K562 (cell line): ENCODE measurements around the gene DCST1. TPM values are rescaled to one million over a fixed set of nuclear protein-coding genes. Genes with fewer than 3 reads are reported as not detected.

Source experiments
- CSDE1 ChIP-seq, 2 experiments: fragments of 450-650 bp; IDR thresholded peaks; 2 replicates each; pipeline ENCODE4 v1.6.1; 2016; ENCODE audit warnings: mild to moderate bottlenecking in 1 of 2
- HNRNPK ChIP-seq: fragments of 200-400 bp; formaldehyde crosslinking; IDR thresholded peaks from one replicate; pipeline ENCODE4 v1.6.1; 2018; ENCODE audit warnings: mild to moderate bottlenecking, low read depth, low read length; ENCODE audit not compliant: poor library complexity, severe bottlenecking
- KLF13 ChIP-seq: fragments of 450-650 bp; IDR thresholded peaks from 2 replicates; pipeline ENCODE4 v1.6.1; 2016; ENCODE audit warnings: missing genetic modification characterization, low read depth, mild to moderate bottlenecking, missing compliant biosample characterization, moderate library complexity, borderline replicate concordance
- NFIX ChIP-seq: fragments of 250-450 bp; sonication (Bioruptor Pico); IDR thresholded peaks from 2 replicates; pipeline ENCODE4 v1.4.0; 2020; ENCODE audit warnings: low read depth, mild to moderate bottlenecking, moderate library complexity
- NFYB ChIP-seq: IDR thresholded peaks from 2 replicates; pipeline ENCODE4 v1.6.1; 2011; ENCODE audit warnings: mild to moderate bottlenecking, moderate library complexity; ENCODE audit not compliant: insufficient read length; ENCODE audit errors: extremely low read depth
- NR2C2 ChIP-seq, 2 experiments: fragments of 200-800 bp in 1 of 2; sonication (Bioruptor generic) in 1 of 2; sonication (generic) in 1 of 2; formaldehyde crosslinking in 1 of 2; IDR thresholded peaks; 2 replicates each; pipeline versions ENCODE4 v1.6.1 to v1.8.0; 2016 to 2022; ENCODE audit warnings: mild to moderate bottlenecking in 1 of 2, missing compliant biosample characterization in 1 of 2, missing genetic modification characterization in 1 of 2, missing genetic modification reagents in 1 of 2
- NRF1 ChIP-seq, 2 experiments: fragments of 450-650 bp; IDR thresholded peaks in 1 of 2; conservative IDR thresholded peaks in 1 of 2; 2 replicates each; pipeline ENCODE4 v1.6.1; 2014; ENCODE audit warnings: mild to moderate bottlenecking in 2 of 2
- SRSF3 ChIP-seq: fragments of 200-400 bp; formaldehyde crosslinking; IDR thresholded peaks from 2 replicates; pipeline ENCODE4 v1.6.1; 2016; ENCODE audit warnings: mild to moderate bottlenecking, low read length, moderate library complexity; ENCODE audit not compliant: insufficient read depth
- TCFL5 ChIP-seq: fragments of 250-450 bp; sonication (Bioruptor Pico); conservative IDR thresholded peaks from 2 replicates; pipeline ENCODE4 v1.6.1; 2021; ENCODE audit warnings: mild to moderate bottlenecking, moderate library complexity, matching md5 sums
- ZNF124 ChIP-seq: sonication (generic); formaldehyde crosslinking; IDR thresholded peaks from 2 replicates; pipeline ENCODE4 v1.8.1; 2022; ENCODE audit warnings: missing genetic modification reagents
- ZNF224 ChIP-seq: sonication (generic); formaldehyde crosslinking; IDR thresholded peaks from 2 replicates; pipeline ENCODE4 v1.8.0; 2022; ENCODE audit warnings: mild to moderate bottlenecking, missing genetic modification reagents
- ZNF3 ChIP-seq: fragments of 250-450 bp; sonication (Bioruptor Pico); IDR thresholded peaks from 2 replicates; pipeline ENCODE4 v1.5.0; 2021; ENCODE audit warnings: mild to moderate bottlenecking, moderate library complexity
- ZNF311 ChIP-seq: fragments of 250-450 bp; sonication (Bioruptor Pico); IDR thresholded peaks from 2 replicates; pipeline ENCODE4 v1.4.0; 2020; ENCODE audit warnings: mild to moderate bottlenecking, moderate library complexity
- ZNF584 ChIP-seq: fragments of 200-800 bp; sonication (Bioruptor generic); IDR thresholded peaks from 2 replicates; pipeline ENCODE4 v1.6.1; 2016; ENCODE audit warnings: low read depth, mild to moderate bottlenecking, missing genetic modification characterization, missing compliant biosample characterization
- ZNF830 ChIP-seq: fragments of 250-450 bp; sonication (Bioruptor Pico); IDR thresholded peaks from 2 replicates; pipeline ENCODE4 v1.5.0; 2021; ENCODE audit warnings: mild to moderate bottlenecking
- polyA plus RNA-seq, 8 experiments: library from polyadenylated mRNA; depleted of rRNA in 4 of 8; stranded (reverse) in 5 of 8; unstranded in 3 of 8; fragments of >200 nt; fragmentation: Nextera tagmentation in 2 of 8; fragmentation: Illumina TruSeq in 1 of 8; extraction: Ambion mirVana in 2 of 8; extraction: Trizol in 1 of 8; gene quantifications; 2 replicates each; pipeline versions ENCODE4 v1.2.1 to v1.2.3, GENCODE V29; 2011 to 2014; ENCODE audit warnings: inconsistent platforms in 1 of 8, missing spikeins in 1 of 8
- total RNA-seq, 7 experiments: library from RNA; depleted of rRNA in 6 of 7; stranded (reverse); fragments of >200 nt in 6 of 7; fragmentation: Illumina TruSeq in 2 of 7; extraction: Trizol in 2 of 7; gene quantifications; 2 replicates each; pipeline versions ENCODE4 v1.2.1 to v1.2.3, GENCODE V29; 2011 to 2021; ENCODE audit warnings: low replicate concordance in 1 of 7
- TF ChIP-seq, protein P1 (sequence below), 2 experiments: fragments of 150-350 bp in 1 of 2; IDR thresholded peaks; 2 replicates each; pipeline ENCODE4 v1.6.1; 2012 to 2016; ENCODE audit warnings: low read depth in 2 of 2, low read length in 2 of 2, mild to moderate bottlenecking in 1 of 2, moderate library complexity in 1 of 2
- TF ChIP-seq, protein P2 (sequence below): sonication (generic); formaldehyde crosslinking; IDR thresholded peaks from 2 replicates; pipeline ENCODE4 v1.4.0; 2020; ENCODE audit warnings: mild to moderate bottlenecking, missing genetic modification reagents
- TF ChIP-seq, protein P3 (sequence below), 2 experiments: fragments of 200-800 bp in 1 of 2; sonication (Bioruptor generic) in 1 of 2; sonication (generic) in 1 of 2; formaldehyde crosslinking in 1 of 2; IDR thresholded peaks in 1 of 2; conservative IDR thresholded peaks in 1 of 2; 2 replicates each; pipeline versions ENCODE4 v1.5.0 to v1.6.1; 2016 to 2020; ENCODE audit warnings: missing compliant biosample characterization in 1 of 2, missing genetic modification characterization in 1 of 2, missing genetic modification reagents in 1 of 2

Gene DCST1
- total and polyA plus RNA-seq, 9 of the 15 experiments (the other 6 are each of a cell fraction or from before 2014, with no cell fraction given) = not detected

DNA sequence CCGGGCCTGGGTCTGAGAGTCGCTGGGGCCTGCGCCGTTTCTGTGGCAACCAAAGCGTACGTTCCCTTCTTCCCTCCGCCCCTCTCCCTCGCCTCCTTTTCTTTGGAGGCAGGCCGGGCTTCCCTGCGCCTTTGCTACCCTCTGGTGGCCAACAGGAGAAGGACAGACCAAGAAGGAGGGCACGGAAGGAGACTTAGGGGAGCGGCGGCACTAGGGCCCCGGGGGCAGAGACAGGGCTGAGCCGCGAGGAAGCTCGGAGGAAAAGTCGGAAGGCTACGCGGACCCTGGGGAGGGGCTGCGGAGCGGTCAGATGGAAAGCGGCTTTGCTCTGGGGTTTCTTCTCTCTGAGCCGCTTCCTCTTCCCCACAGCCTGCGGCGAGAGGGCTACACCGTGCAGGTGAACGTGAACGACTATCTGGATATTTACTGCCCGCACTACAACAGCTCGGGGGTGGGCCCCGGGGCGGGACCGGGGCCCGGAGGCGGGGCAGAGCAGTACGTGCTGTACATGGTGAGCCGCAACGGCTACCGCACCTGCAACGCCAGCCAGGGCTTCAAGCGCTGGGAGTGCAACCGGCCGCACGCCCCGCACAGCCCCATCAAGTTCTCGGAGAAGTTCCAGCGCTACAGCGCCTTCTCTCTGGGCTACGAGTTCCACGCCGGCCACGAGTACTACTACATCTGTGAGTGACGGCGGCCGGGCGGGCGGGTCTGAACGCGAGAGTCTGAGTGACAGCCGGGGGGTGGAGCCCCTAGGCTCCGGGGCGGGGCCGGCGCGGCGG, 51.3 kb downstream of the DCST1 start (continued):
- TF ChIP-seq KLF13 (peak; percentile 38; the same call in 1 of the 2 replicates), CSDE1 (IDR thresholded peaks at IDR 0.05) (no peak), TCFL5 (CRISPR knock-in tag) (no peak), ZNF584 (CRISPR knock-in tag) (no peak), SRSF3 (no peak), NFIX (CRISPR knock-in tag) (no peak), HNRNPK (no peak), NFYB (no peak), ZNF311 (CRISPR knock-in tag) (no peak), ZNF224 (CRISPR knock-in tag) (no peak), ZNF830 (CRISPR knock-in tag) (no peak), NRF1 (conservative IDR thresholded peaks at IDR 0.05 in 1 of 2, IDR thresholded peaks at IDR 0.05 in 1 of 2) (peak; percentile 44 to 47; a peak in 2 of 4 replicates), NR2C2 (CRISPR knock-in tag; IDR thresholded peaks at IDR 0.05) (no peak), NR2C2 (tag; IDR thresholded peaks at IDR 0.05) (no peak; the same call in 1 of the 2 replicates), ZNF3 (CRISPR knock-in tag) (no peak), ZNF124 (CRISPR knock-in tag) (no peak)
- TF ChIP-seq, protein P1, sequence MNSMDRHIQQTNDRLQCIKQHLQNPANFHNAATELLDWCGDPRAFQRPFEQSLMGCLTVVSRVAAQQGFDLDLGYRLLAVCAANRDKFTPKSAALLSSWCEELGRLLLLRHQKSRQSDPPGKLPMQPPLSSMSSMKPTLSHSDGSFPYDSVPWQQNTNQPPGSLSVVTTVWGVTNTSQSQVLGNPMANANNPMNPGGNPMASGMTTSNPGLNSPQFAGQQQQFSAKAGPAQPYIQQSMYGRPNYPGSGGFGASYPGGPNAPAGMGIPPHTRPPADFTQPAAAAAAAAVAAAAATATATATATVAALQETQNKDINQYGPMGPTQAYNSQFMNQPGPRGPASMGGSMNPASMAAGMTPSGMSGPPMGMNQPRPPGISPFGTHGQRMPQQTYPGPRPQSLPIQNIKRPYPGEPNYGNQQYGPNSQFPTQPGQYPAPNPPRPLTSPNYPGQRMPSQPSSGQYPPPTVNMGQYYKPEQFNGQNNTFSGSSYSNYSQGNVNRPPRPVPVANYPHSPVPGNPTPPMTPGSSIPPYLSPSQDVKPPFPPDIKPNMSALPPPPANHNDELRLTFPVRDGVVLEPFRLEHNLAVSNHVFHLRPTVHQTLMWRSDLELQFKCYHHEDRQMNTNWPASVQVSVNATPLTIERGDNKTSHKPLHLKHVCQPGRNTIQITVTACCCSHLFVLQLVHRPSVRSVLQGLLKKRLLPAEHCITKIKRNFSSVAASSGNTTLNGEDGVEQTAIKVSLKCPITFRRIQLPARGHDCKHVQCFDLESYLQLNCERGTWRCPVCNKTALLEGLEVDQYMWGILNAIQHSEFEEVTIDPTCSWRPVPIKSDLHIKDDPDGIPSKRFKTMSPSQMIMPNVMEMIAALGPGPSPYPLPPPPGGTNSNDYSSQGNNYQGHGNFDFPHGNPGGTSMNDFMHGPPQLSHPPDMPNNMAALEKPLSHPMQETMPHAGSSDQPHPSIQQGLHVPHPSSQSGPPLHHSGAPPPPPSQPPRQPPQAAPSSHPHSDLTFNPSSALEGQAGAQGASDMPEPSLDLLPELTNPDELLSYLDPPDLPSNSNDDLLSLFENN (IDR thresholded peaks at IDR 0.05; ENCODE audit: low read depth in 2 of 2, low read length in 2 of 2) = 0 out of 4 replicates have a peak, but pooled peaks of 1 of the 2 experiments have one; percentile 31
- TF ChIP-seq, protein P2, sequence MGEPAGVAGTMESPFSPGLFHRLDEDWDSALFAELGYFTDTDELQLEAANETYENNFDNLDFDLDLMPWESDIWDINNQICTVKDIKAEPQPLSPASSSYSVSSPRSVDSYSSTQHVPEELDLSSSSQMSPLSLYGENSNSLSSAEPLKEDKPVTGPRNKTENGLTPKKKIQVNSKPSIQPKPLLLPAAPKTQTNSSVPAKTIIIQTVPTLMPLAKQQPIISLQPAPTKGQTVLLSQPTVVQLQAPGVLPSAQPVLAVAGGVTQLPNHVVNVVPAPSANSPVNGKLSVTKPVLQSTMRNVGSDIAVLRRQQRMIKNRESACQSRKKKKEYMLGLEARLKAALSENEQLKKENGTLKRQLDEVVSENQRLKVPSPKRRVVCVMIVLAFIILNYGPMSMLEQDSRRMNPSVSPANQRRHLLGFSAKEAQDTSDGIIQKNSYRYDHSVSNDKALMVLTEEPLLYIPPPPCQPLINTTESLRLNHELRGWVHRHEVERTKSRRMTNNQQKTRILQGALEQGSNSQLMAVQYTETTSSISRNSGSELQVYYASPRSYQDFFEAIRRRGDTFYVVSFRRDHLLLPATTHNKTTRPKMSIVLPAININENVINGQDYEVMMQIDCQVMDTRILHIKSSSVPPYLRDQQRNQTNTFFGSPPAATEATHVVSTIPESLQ (CRISPR knock-in tag) = no peak
- TF ChIP-seq, protein P3, sequence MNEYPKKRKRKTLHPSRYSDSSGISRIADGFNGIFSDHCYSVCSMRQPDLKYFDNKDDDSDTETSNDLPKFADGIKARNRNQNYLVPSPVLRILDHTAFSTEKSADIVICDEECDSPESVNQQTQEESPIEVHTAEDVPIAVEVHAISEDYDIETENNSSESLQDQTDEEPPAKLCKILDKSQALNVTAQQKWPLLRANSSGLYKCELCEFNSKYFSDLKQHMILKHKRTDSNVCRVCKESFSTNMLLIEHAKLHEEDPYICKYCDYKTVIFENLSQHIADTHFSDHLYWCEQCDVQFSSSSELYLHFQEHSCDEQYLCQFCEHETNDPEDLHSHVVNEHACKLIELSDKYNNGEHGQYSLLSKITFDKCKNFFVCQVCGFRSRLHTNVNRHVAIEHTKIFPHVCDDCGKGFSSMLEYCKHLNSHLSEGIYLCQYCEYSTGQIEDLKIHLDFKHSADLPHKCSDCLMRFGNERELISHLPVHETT (CRISPR knock-in tag; conservative IDR thresholded peaks at IDR 0.05 in 1 of 2, IDR thresholded peaks at IDR 0.05 in 1 of 2) = no peak
